K562 (cell line): ENCODE data around the gene OLFML1. TPM values are rescaled to one million over a fixed set of nuclear protein-coding genes. Genes with fewer than 3 reads are reported as not detected.

Experiments used
- ATAC-seq: fragments of 200-7000 bp; cut with Tn5 transposase; 3 replicates; pipeline ENCODE4 v1.9.1; 2020; ENCODE audit warnings: moderate library complexity
- BruUV-seq: library from RNA; stranded (reverse); fragments of 400-500 nt; replicated peaks from 2 replicates; lab custom pipeline; 2021; lab: Mats Ljungman, UMichigan
- CTCF ChIA-PET: fragments of 300-600 bp; formaldehyde crosslinking; extraction: SDS; loops from one replicate; lab custom pipeline; 2021; ENCODE audit warnings: low intra/inter-chr PET ratio; lab: Yijun Ruan, JAX
- POLR2A ChIA-PET: fragments of 300-600, 350-650 bp; sonication (Branson Sonifier 250); formaldehyde crosslinking; extraction: SDS; loops from one replicate; lab custom pipeline; 2021; ENCODE audit warnings: antibody characterized with exemption, inconsistent platforms; lab: Yijun Ruan, JAX
- DNase-seq, 4 experiments: peaks; one replicate each; pipeline versions ENCODE4 v3.0.0 to v3.0.0-alpha.2; 2011 to 2018; ENCODE audit warnings: low spot score in 3 of 4, mixed read lengths in 3 of 4; ENCODE audit errors: extremely low read depth in 1 of 4
- FAIRE-seq: peaks from 2 replicates; lab custom pipeline; 2011; peaks lifted over from hg19 to GRCh38; lab: Jason Lieb, UNC
- H2AFZ ChIP-seq: 2 replicates; pipeline ENCODE4 v1.6.0; 2011; ENCODE audit warnings: low read depth, low read length, control low read depth, inconsistent platforms
- H3K27ac ChIP-seq: fragments of 200-600 bp; 3 replicates; pipeline ENCODE4 v1.8.0; 2011; ENCODE audit warnings: low read depth, mild to moderate bottlenecking, control low read depth, inconsistent platforms, low read length, moderate library complexity, mixed read lengths; ENCODE audit errors: extremely low read depth
- H3K27me3 ChIP-seq, 2 experiments: fragments of 300-600 bp in 1 of 2; 2 replicates in 1 of 2; 3 replicates in 1 of 2; pipeline versions ENCODE4 v1.6.0 to v1.8.0; 2011; ENCODE audit warnings: inconsistent platforms in 2 of 2, low read length in 2 of 2, mild to moderate bottlenecking in 1 of 2, mixed read lengths in 1 of 2, moderate library complexity in 1 of 2; ENCODE audit not compliant: control insufficient read depth in 2 of 2, insufficient read depth in 2 of 2
- H3K36me3 ChIP-seq: fragments of 300-600 bp; 3 replicates; pipeline ENCODE4 v1.8.0; 2011; ENCODE audit warnings: mild to moderate bottlenecking, low read length, inconsistent platforms; ENCODE audit not compliant: control insufficient read depth, insufficient read depth
- H3K4me1 ChIP-seq, 2 experiments: fragments of 200-600 bp in 1 of 2; replicated peaks in 1 of 2; 2 replicates in 1 of 2; 3 replicates in 1 of 2; pipeline versions ENCODE4 v1.5.1 to v1.8.0; 2011; ENCODE audit warnings: inconsistent platforms in 2 of 2, low read length in 2 of 2, mild to moderate bottlenecking in 1 of 2, mixed read lengths in 1 of 2, moderate library complexity in 1 of 2; ENCODE audit not compliant: control insufficient read depth in 2 of 2, insufficient read depth in 2 of 2
- H3K4me2 ChIP-seq: 2 replicates; pipeline ENCODE4 v1.6.1; 2011; ENCODE audit warnings: low read length, control low read depth, inconsistent platforms, mixed read lengths; ENCODE audit not compliant: insufficient read depth
- H3K4me3 ChIP-seq: fragments of 200-600 bp; sonication (generic), shearing (Covaris generic); 2 replicates; pipeline ENCODE4 v1.5.1; 2016; ENCODE audit warnings: control low read depth, inconsistent platforms
- H3K79me2 ChIP-seq: fragments of 200-600 bp; 3 replicates; pipeline ENCODE4 v1.8.0; 2011; ENCODE audit warnings: low read length, inconsistent platforms; ENCODE audit not compliant: control insufficient read depth, insufficient read depth
- H3K9ac ChIP-seq, 2 experiments: 2 replicates each; pipeline versions ENCODE4 v1.6.0 to v1.6.1; 2011; ENCODE audit warnings: low read depth in 2 of 2, low read length in 2 of 2, control low read depth in 1 of 2, inconsistent platforms in 1 of 2, mild to moderate bottlenecking in 1 of 2, mixed read lengths in 1 of 2; ENCODE audit not compliant: insufficient read depth in 1 of 2
- H3K9me1 ChIP-seq: one replicate; pipeline ENCODE4 v1.6.0; 2011; ENCODE audit warnings: inconsistent platforms, mild to moderate bottlenecking, low read length, moderate library complexity; ENCODE audit not compliant: control insufficient read depth, insufficient read depth
- H3K9me3 ChIP-seq: replicated peaks from 2 replicates; pipeline ENCODE4 v1.5.1; 2011; ENCODE audit warnings: low read depth, low read length, inconsistent platforms; ENCODE audit not compliant: control insufficient read depth, insufficient read depth
- H4K20me1 ChIP-seq: replicated peaks from 2 replicates; pipeline ENCODE4 v1.6.1; 2011; ENCODE audit warnings: low read length, inconsistent platforms, mixed read lengths; ENCODE audit not compliant: control insufficient read depth, insufficient read depth
- CHD1 ChIP-seq: fragments of 200-600 bp; sonication (generic); IDR thresholded peaks from one replicate; pipeline ENCODE4 v1.6.1; 2012; ENCODE audit warnings: mild to moderate bottlenecking, moderate library complexity, low read length, inconsistent platforms
- CTCFL ChIP-seq: IDR thresholded peaks from 2 replicates; pipeline ENCODE4 v1.6.1; 2011; ENCODE audit warnings: borderline replicate concordance, low read depth, mild to moderate bottlenecking, moderate library complexity, low read length; ENCODE audit not compliant: insufficient read depth, poor library complexity, severe bottlenecking
- EWSR1 ChIP-seq: fragments of 450-650 bp; IDR thresholded peaks from 2 replicates; pipeline ENCODE4 v1.6.1; 2018; ENCODE audit warnings: borderline replicate concordance, mild to moderate bottlenecking, low read depth, moderate library complexity; ENCODE audit not compliant: partially characterized antibody
- FOXO4 ChIP-seq: fragments of 450-650 bp; formaldehyde crosslinking; IDR thresholded peaks from 2 replicates; pipeline ENCODE4 v1.4.0; 2020; ENCODE audit warnings: mild to moderate bottlenecking, moderate library complexity
- HMG20B ChIP-seq: fragments of 250-450 bp; sonication (Bioruptor Pico); IDR thresholded peaks from 2 replicates; pipeline ENCODE4 v1.5.0; 2021; ENCODE audit warnings: mild to moderate bottlenecking
- KAT8 ChIP-seq: fragments of 450-650 bp; IDR thresholded peaks from 2 replicates; pipeline ENCODE4 v1.6.1; 2016; ENCODE audit warnings: low read depth, mild to moderate bottlenecking
- KLF1 ChIP-seq: fragments of 450-650 bp; IDR thresholded peaks from 2 replicates; pipeline ENCODE4 v1.6.1; 2016; ENCODE audit warnings: missing genetic modification characterization, missing compliant biosample characterization
- NFIX ChIP-seq: fragments of 250-450 bp; sonication (Bioruptor Pico); IDR thresholded peaks from 2 replicates; pipeline ENCODE4 v1.4.0; 2020; ENCODE audit warnings: low read depth, mild to moderate bottlenecking, moderate library complexity
- SAFB2 ChIP-seq: fragments of 200-400 bp; formaldehyde crosslinking; IDR thresholded peaks from 2 replicates; pipeline ENCODE4 v1.6.1; 2018; ENCODE audit warnings: borderline replicate concordance, low read length, low read depth, moderate library complexity; ENCODE audit not compliant: severe bottlenecking
- ZNF143 ChIP-seq: sonication (generic); formaldehyde crosslinking; IDR thresholded peaks from 2 replicates; pipeline ENCODE4 v1.9.0; 2022; ENCODE audit warnings: mild to moderate bottlenecking, missing genetic modification reagents
- WGBS: fragments of 100-300 bp; shearing (Covaris generic); methylation state at CpG from one replicate; pipeline ENCODE4 v1.1.6; 2016; ENCODE audit warnings: low coverage, mixed read lengths; ENCODE audit not compliant: insufficient coverage; ENCODE audit errors: missing lambda C conversion rate; 5-methylcytosine and 5-hydroxymethylcytosine counted together
- in situ Hi-C: fragments of 300-500 bp; cut with MboI; formaldehyde crosslinking; loops from 4 replicates; pipeline ENCODE4 v1.15.0; 2018; ENCODE audit warnings: inconsistent platforms, mixed read lengths
- intact Hi-C: fragments of 100-400 bp; cut with micrococcal nuclease; formaldehyde crosslinking; loops from 2 replicates; pipeline ENCODE4 v1.14.2; 2022
- polyA plus RNA-seq, 8 experiments: library from polyadenylated mRNA; depleted of rRNA in 4 of 8; stranded (reverse) in 5 of 8; unstranded in 3 of 8; fragments of >200 nt; fragmentation: Nextera tagmentation in 2 of 8; fragmentation: Illumina TruSeq in 1 of 8; extraction: Ambion mirVana in 2 of 8; extraction: Trizol in 1 of 8; gene quantifications; 2 replicates each; pipeline versions ENCODE4 v1.2.1 to v1.2.3, GENCODE V29; 2011 to 2014; ENCODE audit warnings: inconsistent platforms in 1 of 8, missing spikeins in 1 of 8
- total RNA-seq, 7 experiments: library from RNA; depleted of rRNA in 6 of 7; stranded (reverse); fragments of >200 nt in 6 of 7; fragmentation: Illumina TruSeq in 2 of 7; extraction: Trizol in 2 of 7; gene quantifications; 2 replicates each; pipeline versions ENCODE4 v1.2.1 to v1.2.3, GENCODE V29; 2011 to 2021; ENCODE audit warnings: low replicate concordance in 1 of 7

Gene OLFML1
- total and polyA plus RNA-seq, 9 of the 15 experiments (the other 6 are each of a cell fraction or from before 2014, with no cell fraction given), result not detected

- no peak for TF ChIP-seq KLF1 (tag)
Measured at GRCh38 chr11:7490054-7490453, 4.7 kb downstream of the OLFML1 start (continued).

- Histone ChIP-seq H4K20me1 (no peaks in the 10 kb centered on the region; the same call in 1 of the 2 replicates), H3K9me3 (no peaks in the 10 kb centered on the region), H2AFZ (no peak overlapping the region), H3K4me2 (no peak overlapping the region), H3K4me1 (peaks cover 0 to 3% of the 10 kb centered on the region in 2 experiments; a peak in 2 of 5 replicates), H3K79me2 (no peaks in the 10 kb centered on the region), H3K36me3 (no peaks in the 10 kb centered on the region), H3K27me3 (peaks cover 4 to 13% of the 10 kb centered on the region in 2 experiments; a peak in 3 of 5 replicates), H3K4me3 (no peak overlapping the region), H3K9me1 (no peaks in the 10 kb centered on the region), H3K27ac (no peak overlapping the region), H3K9ac (no peak overlapping the region)
- ChIA-PET POLR2A (interaction anchor here (0.6 to 1.2 kb wide), 3 partner anchors 10 to 406 kb away, joined by 3 to 4 read pairs (median 3); no protein-coding TSS in a partner anchor), CTCF (no interaction called here)
- in situ Hi-C loops (no loop called here), intact Hi-C loops (no loop called here)
- DNase-seq (no peak), FAIRE-seq (no peak), ATAC-seq (no peak)
- WGBS, result 0% methylated on average over 1 of the region's 1 CpG
- TF ChIP-seq HMG20B (CRISPR knock-in tag), result no peak
- TF ChIP-seq KAT8, result no peak
- no peak for TF ChIP-seq CTCFL
- TF ChIP-seq ZNF143 (CRISPR knock-in tag), result no peak
- TF ChIP-seq FOXO4 (CRISPR knock-in tag), result no peak
- no peak for TF ChIP-seq EWSR1
- TF ChIP-seq CHD1, result no peak
- no peak for TF ChIP-seq SAFB2
- no peak for TF ChIP-seq NFIX (CRISPR knock-in tag)
- no TSS peak for BruUV-seq
Measured at GRCh38 chr11:7490535-7490934, 5.2 kb downstream of the OLFML1 start.
